ENCODE measurements around the gene MBNL1.

Gene MBNL1

DNA sequence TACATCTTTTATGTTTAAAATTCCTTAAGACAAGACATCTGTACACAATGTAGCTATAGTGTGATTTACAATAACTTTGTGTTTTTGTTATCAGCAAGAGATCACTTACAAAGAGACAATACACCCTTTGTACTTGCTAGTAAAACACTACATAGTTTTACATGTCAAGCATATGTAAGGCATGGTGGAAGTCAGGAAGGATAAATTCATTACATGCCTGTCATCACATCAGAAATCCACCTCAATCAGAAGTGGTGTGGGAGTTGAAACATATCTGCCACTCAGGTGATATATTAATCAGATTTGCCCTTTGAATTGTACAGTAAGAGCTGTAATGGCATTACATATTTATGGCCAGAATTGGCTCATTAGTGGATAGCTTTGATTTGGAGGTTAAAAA lies 95.5 kb downstream of the MBNL1 start:
- H3K27ac ChIP-seq (ENCODE audit: extremely low read depth, low read depth, low read length), result no peak overlapping the region
- POLR2A ChIA-PET, result no interaction called here
- H3K36me3 ChIP-seq (ENCODE audit: control insufficient read depth in 2 of 2, insufficient read depth in 1 of 2, low read length in 2 of 2), result no peaks in the 10 kb centered on the region
- H3K4me3 ChIP-seq (ENCODE audit: low read depth, low read length), result no peak overlapping the region
- H3K9me3 ChIP-seq (ENCODE audit: control insufficient read depth, insufficient read depth, low read depth, low read length), result no peaks in the 10 kb centered on the region
- CTCF ChIA-PET, result no interaction called here
- no peak for TF ChIP-seq ZNF707 (tag by site-specific recombination; IDR thresholded peaks at IDR 0.05)
- TF ChIP-seq, protein P1, sequence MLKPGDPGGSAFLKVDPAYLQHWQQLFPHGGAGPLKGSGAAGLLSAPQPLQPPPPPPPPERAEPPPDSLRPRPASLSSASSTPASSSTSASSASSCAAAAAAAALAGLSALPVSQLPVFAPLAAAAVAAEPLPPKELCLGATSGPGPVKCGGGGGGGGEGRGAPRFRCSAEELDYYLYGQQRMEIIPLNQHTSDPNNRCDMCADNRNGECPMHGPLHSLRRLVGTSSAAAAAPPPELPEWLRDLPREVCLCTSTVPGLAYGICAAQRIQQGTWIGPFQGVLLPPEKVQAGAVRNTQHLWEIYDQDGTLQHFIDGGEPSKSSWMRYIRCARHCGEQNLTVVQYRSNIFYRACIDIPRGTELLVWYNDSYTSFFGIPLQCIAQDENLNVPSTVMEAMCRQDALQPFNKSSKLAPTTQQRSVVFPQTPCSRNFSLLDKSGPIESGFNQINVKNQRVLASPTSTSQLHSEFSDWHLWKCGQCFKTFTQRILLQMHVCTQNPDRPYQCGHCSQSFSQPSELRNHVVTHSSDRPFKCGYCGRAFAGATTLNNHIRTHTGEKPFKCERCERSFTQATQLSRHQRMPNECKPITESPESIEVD (tag by site-specific recombination; IDR thresholded peaks at IDR 0.05), result peak; percentile 70; the same call in 1 of the 2 replicates
- no peaks in the 10 kb centered on the region for H3K4me1 ChIP-seq (ENCODE audit: control insufficient read depth, insufficient read depth, low read length)

DNA sequence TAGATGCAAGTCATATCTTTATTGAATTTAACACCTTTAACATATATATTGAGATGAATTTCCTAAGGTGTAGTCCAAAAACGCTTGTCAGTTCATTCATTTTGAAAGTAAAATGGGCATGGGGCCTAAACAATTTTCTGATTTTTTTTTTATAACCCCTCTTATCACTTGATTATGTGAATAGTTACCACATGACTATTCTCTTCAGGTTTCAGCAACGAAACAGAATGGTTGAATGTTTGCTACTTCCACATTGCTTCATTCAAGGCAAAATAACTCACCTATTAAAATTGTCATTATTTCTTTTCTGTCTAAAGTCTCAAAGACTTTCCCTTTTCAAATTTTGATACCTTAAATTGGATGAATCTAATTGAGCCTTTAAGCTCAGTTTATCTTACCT lies 96.4 kb downstream of the MBNL1 start:
- H3K4me3 ChIP-seq (ENCODE audit: low read depth, low read length), result no peak overlapping the region
- no peak overlapping the region for H3K27ac ChIP-seq (ENCODE audit: extremely low read depth, low read depth, low read length)
- ChIA-PET POLR2A (no interaction called here), CTCF (no interaction called here)
- no peaks in the 10 kb centered on the region for H3K9me3 ChIP-seq (ENCODE audit: control insufficient read depth, insufficient read depth, low read depth, low read length)
- no peak for TF ChIP-seq ZNF514 (tag by site-specific recombination; IDR thresholded peaks at IDR 0.05)
- no peak for TF ChIP-seq ZEB2 (tag by site-specific recombination; IDR thresholded peaks at IDR 0.05)
- no peak for TF ChIP-seq ZBTB20 (tag by site-specific recombination; IDR thresholded peaks at IDR 0.05)
- no peak for TF ChIP-seq ZFHX2 (tag by site-specific recombination; conservative IDR thresholded peaks at IDR 0.05)
- TF ChIP-seq ZNF785 (tag by site-specific recombination; IDR thresholded peaks at IDR 0.05), result no peak
- TF ChIP-seq ZNF776 (tag by site-specific recombination; IDR thresholded peaks at IDR 0.05; ENCODE audit: borderline replicate concordance), result no peak
- TF ChIP-seq, protein P2, sequence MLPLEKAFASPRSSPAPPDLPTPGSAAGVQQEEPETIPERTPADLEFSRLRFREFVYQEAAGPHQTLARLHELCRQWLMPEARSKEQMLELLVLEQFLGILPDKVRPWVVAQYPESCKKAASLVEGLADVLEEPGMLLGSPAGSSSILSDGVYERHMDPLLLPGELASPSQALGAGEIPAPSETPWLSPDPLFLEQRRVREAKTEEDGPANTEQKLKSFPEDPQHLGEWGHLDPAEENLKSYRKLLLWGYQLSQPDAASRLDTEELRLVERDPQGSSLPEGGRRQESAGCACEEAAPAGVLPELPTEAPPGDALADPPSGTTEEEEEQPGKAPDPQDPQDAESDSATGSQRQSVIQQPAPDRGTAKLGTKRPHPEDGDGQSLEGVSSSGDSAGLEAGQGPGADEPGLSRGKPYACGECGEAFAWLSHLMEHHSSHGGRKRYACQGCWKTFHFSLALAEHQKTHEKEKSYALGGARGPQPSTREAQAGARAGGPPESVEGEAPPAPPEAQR (tag by site-specific recombination; IDR thresholded peaks at IDR 0.05), result no peak
- H3K4me1 ChIP-seq (ENCODE audit: control insufficient read depth, insufficient read depth, low read length), result no peaks in the 10 kb centered on the region
- no peaks in the 10 kb centered on the region for H3K36me3 ChIP-seq (ENCODE audit: control insufficient read depth in 2 of 2, insufficient read depth in 1 of 2, low read length in 2 of 2)

DNA sequence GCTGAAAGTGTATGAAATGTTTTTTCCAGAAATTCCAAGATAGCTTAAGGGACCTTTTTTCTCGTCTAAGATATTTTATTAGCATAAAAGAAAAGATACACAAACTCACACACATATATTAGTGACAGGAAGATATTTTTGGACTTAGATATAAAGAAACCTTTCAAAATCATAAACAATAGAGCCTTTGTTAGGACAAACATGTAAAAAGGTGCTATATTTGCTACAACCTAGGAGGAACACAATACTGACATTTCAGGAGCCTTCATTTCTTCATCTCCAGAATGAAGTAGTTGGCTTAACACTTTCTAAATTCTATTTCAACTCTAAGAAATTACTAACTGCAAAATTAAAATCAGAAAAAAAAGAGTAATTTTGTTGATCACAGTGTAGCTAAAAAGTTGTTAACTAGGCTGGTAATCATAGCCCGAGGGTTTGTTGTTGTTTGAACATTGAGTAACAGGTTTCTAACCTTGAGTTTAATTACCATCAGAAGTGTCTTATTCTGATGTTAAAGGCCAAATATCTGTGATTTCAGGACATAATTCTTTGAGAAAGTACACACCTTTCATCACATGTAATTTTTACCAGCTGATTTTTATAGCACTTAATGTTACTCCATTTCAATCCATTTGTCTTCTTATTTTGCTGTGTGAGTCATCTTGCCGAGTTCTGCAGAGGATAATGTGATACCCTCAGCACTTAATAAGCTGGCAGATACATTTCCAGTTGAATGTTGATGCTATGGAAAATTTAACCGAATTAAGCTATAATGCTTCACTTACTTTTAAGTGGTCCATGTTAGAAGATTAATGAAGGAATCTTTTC lies 97.3 kb downstream of the MBNL1 start:
- Histone ChIP-seq H3K36me3 (ENCODE audit: control insufficient read depth in 2 of 2, insufficient read depth in 1 of 2, low read length in 2 of 2) (no peaks in the 10 kb centered on the region), H3K9me3 (ENCODE audit: control insufficient read depth, insufficient read depth, low read depth, low read length) (no peaks in the 10 kb centered on the region), H3K4me1 (ENCODE audit: control insufficient read depth, insufficient read depth, low read length) (no peaks in the 10 kb centered on the region), H3K27ac (ENCODE audit: extremely low read depth, low read depth, low read length) (no peak overlapping the region), H3K4me3 (ENCODE audit: low read depth, low read length) (no peak overlapping the region)
- CTCF ChIA-PET, result no interaction called here
- POLR2A ChIA-PET, result interaction anchor here (0.9 kb wide), 1 partner anchor 98 kb away, joined by 3 read pairs; no protein-coding TSS in a partner anchor
- TF ChIP-seq, protein P3, sequence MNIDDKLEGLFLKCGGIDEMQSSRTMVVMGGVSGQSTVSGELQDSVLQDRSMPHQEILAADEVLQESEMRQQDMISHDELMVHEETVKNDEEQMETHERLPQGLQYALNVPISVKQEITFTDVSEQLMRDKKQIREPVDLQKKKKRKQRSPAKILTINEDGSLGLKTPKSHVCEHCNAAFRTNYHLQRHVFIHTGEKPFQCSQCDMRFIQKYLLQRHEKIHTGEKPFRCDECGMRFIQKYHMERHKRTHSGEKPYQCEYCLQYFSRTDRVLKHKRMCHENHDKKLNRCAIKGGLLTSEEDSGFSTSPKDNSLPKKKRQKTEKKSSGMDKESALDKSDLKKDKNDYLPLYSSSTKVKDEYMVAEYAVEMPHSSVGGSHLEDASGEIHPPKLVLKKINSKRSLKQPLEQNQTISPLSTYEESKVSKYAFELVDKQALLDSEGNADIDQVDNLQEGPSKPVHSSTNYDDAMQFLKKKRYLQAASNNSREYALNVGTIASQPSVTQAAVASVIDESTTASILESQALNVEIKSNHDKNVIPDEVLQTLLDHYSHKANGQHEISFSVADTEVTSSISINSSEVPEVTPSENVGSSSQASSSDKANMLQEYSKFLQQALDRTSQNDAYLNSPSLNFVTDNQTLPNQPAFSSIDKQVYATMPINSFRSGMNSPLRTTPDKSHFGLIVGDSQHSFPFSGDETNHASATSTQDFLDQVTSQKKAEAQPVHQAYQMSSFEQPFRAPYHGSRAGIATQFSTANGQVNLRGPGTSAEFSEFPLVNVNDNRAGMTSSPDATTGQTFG (tag by site-specific recombination; IDR thresholded peaks at IDR 0.05; ENCODE audit: borderline replicate concordance), result no peak
- TF ChIP-seq ZNF184 (tag by site-specific recombination; IDR thresholded peaks at IDR 0.05) (no peak), ZNF837 (tag by site-specific recombination; IDR thresholded peaks at IDR 0.05) (no peak), ZNF585B (tag by site-specific recombination; IDR thresholded peaks at IDR 0.05) (no peak), MEIS1 (CRISPR knock-in tag; IDR thresholded peaks at IDR 0.05; ENCODE audit: borderline replicate concordance) (no peak), ZNF768 (tag by site-specific recombination; IDR thresholded peaks at IDR 0.05) (no peak), BCL11A (tag by site-specific recombination; IDR thresholded peaks at IDR 0.05; ENCODE audit: low read depth) (no peak), ZNF19 (tag by site-specific recombination; IDR thresholded peaks at IDR 0.05; ENCODE audit: low read depth) (no peak), ZBTB7A (tag by site-specific recombination; IDR thresholded peaks at IDR 0.05; ENCODE audit: low read depth) (no peak), ZNF121 (tag by site-specific recombination; IDR thresholded peaks at IDR 0.05) (no peak), SCRT2 (tag by site-specific recombination; IDR thresholded peaks at IDR 0.05) (peak; percentile 55), MYNN (tag by site-specific recombination; IDR thresholded peaks at IDR 0.05; ENCODE audit: borderline replicate concordance) (no peak), OSR2 (tag by site-specific recombination; IDR thresholded peaks at IDR 0.05) (peak; percentile 21; the same call in 1 of the 2 replicates)
- TF ChIP-seq, protein P4, sequence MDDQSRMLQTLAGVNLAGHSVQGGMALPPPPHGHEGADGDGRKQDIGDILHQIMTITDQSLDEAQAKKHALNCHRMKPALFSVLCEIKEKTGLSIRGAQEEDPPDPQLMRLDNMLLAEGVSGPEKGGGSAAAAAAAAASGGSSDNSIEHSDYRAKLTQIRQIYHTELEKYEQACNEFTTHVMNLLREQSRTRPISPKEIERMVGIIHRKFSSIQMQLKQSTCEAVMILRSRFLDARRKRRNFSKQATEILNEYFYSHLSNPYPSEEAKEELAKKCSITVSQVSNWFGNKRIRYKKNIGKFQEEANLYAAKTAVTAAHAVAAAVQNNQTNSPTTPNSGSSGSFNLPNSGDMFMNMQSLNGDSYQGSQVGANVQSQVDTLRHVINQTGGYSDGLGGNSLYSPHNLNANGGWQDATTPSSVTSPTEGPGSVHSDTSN (CRISPR knock-in tag; IDR thresholded peaks at IDR 0.05), result no peak
- TF ChIP-seq, protein P5, sequence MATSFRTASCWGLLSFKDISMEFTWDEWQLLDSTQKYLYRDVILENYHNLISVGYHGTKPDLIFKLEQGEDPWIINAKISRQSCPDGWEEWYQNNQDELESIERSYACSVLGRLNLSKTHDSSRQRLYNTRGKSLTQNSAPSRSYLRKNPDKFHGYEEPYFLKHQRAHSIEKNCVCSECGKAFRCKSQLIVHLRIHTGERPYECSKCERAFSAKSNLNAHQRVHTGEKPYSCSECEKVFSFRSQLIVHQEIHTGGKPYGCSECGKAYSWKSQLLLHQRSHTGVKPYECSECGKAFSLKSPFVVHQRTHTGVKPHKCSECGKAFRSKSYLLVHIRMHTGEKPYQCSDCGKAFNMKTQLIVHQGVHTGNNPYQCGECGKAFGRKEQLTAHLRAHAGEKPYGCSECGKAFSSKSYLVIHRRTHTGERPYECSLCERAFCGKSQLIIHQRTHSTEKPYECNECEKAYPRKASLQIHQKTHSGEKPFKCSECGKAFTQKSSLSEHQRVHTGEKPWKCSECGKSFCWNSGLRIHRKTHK (tag by site-specific recombination; IDR thresholded peaks at IDR 0.05), result no peak

All from HEK293 (cell line).